CD4-positive, CD25-positive, alpha-beta regulatory T cell (primary cell): Measurements from ENCODE around the gene ODAM. TPM values are rescaled to one million over a fixed set of nuclear protein-coding genes. Genes with fewer than 3 reads are reported as not detected.

Experiments used
- ATAC-seq, 2 donors: fragments of 150-1000 bp; cut with Tn5 transposase; one replicate each; pipeline ENCODE4 v1.10.0; 2021; ENCODE audit warnings: low read depth in 2 of 2, moderate number of reproducible peaks in 2 of 2, moderate library complexity in 1 of 2
- DNase-seq, 3 donors: peaks; one replicate each; pipeline versions ENCODE4 v3.0.0 to v3.0.0-alpha.2; 2012 to 2022; ENCODE audit warnings: mixed read lengths in 1 of 3
- H3K27ac ChIP-seq: one replicate; pipeline ENCODE4 v1.7.0; 2013; ENCODE audit warnings: mild to moderate bottlenecking, low read length; ENCODE audit not compliant: insufficient read depth, poor library complexity, severe bottlenecking
- H3K27me3 ChIP-seq: one replicate; pipeline ENCODE4 v1.7.0; 2013; ENCODE audit warnings: low read length; ENCODE audit not compliant: control insufficient read depth, insufficient read depth
- H3K36me3 ChIP-seq: one replicate; pipeline ENCODE4 v1.7.0; 2013; ENCODE audit warnings: mild to moderate bottlenecking, low read length, moderate library complexity; ENCODE audit not compliant: control insufficient read depth, insufficient read depth
- H3K4me1 ChIP-seq: 2 replicates; pipeline ENCODE4 v1.7.0; 2013; ENCODE audit warnings: mild to moderate bottlenecking, low read length; ENCODE audit not compliant: insufficient read depth, control insufficient read depth, poor library complexity, severe bottlenecking
- H3K4me3 ChIP-seq: one replicate; pipeline ENCODE4 v1.7.0; 2013; ENCODE audit warnings: low read depth, mild to moderate bottlenecking, low read length, moderate library complexity
- H3K9me3 ChIP-seq, 2 experiments: 1 replicate in 1 of 2; 2 replicates in 1 of 2; pipeline ENCODE4 v1.7.0; 2013; ENCODE audit warnings: low read length in 2 of 2, mild to moderate bottlenecking in 1 of 2, moderate library complexity in 1 of 2; ENCODE audit not compliant: control insufficient read depth in 2 of 2
- H3K27ac Mint-ChIP-seq, 3 donors: one replicate each; pipeline ENCODE4 v1.8.0; 2020 to 2022; ENCODE audit warnings: mild to moderate bottlenecking in 3 of 3, mixed read lengths in 3 of 3, moderate library complexity in 2 of 3
- H3K27me3 Mint-ChIP-seq: one replicate; pipeline ENCODE4 v1.8.0; 2022; ENCODE audit warnings: mild to moderate bottlenecking, mixed read lengths
- H3K36me3 Mint-ChIP-seq: one replicate; pipeline ENCODE4 v1.8.0; 2020; ENCODE audit warnings: mixed read lengths
- H3K4me1 Mint-ChIP-seq, 4 donors: one replicate each; pipeline ENCODE4 v1.8.0; 2020 to 2022; ENCODE audit warnings: mixed read lengths in 4 of 4, mild to moderate bottlenecking in 1 of 4
- H3K4me3 Mint-ChIP-seq, 4 donors: one replicate each; pipeline ENCODE4 v1.8.0; 2020 to 2022; ENCODE audit warnings: mild to moderate bottlenecking in 4 of 4, mixed read lengths in 4 of 4, moderate library complexity in 3 of 4
- H3K9me3 Mint-ChIP-seq, 7 donors: one replicate each; pipeline ENCODE4 v1.8.0; 2020 to 2022; ENCODE audit warnings: mixed read lengths in 7 of 7, mild to moderate bottlenecking in 3 of 7, moderate library complexity in 2 of 7
- polyA plus RNA-seq, 4 donors: library from polyadenylated mRNA; unstranded; fragments of 300-500 nt; fragmentation: Illumina TruSeq; gene quantifications; one replicate each; pipeline ENCODE4 v1.2.3, GENCODE V29; 2021
- total RNA-seq: library from RNA; stranded (reverse); gene quantifications from one replicate; pipeline ENCODE4 v1.2.3, GENCODE V29; 2022

ODAM gene
- total and polyA plus RNA-seq, 5 donors from 2014 or later = not detected

DNA sequence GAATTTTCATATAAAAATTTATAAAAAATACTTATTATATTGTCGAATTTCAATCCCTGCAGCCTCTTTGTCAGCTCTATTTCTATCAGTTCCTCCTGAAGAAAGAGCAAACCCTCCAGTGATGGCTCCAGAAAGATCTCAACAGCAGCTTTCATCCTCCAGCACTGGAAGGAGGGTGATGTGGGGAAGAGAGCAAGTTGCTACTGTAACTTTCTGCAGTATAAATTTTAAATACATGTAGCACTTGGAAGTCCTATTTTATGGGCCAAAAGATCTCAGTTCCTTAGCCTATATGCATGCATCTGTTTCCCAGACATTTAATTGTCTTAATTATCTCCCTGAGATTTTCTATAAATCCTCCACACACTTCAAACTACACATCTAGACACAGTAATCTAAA is 13.7 kb upstream of the ODAM start:
- H3K9me3 Mint-ChIP-seq = peaks cover 0 to 3% (median 0%) of the 10 kb centered on the region in 7 donors
- ATAC-seq (no peak), DNase-seq (no peak)
- Histone ChIP-seq H3K27me3 (no peaks in the 10 kb centered on the region), H3K4me3 (no peak overlapping the region), H3K36me3 (no peaks in the 10 kb centered on the region), H3K4me1 (no peaks in the 10 kb centered on the region), H3K27ac (no peak overlapping the region), H3K9me3 (no peaks in the 10 kb centered on the region)
- no peaks in the 10 kb centered on the region for H3K4me1 Mint-ChIP-seq
- H3K36me3 Mint-ChIP-seq = no peaks in the 10 kb centered on the region
- H3K27ac Mint-ChIP-seq = no peak overlapping the region
- no peak overlapping the region for H3K4me3 Mint-ChIP-seq
- no peaks in the 10 kb centered on the region for H3K27me3 Mint-ChIP-seq

- no peak overlapping the region for H3K4me3 Mint-ChIP-seq
- no peak for ATAC-seq
- H3K27ac Mint-ChIP-seq = no peak overlapping the region
- Histone ChIP-seq H3K4me1 (no peaks in the 10 kb centered on the region), H3K27ac (no peak overlapping the region), H3K27me3 (no peaks in the 10 kb centered on the region), H3K36me3 (no peaks in the 10 kb centered on the region), H3K9me3 (no peaks in the 10 kb centered on the region), H3K4me3 (no peak overlapping the region)
- H3K9me3 Mint-ChIP-seq = peaks cover 0 to 3% (median 0%) of the 10 kb centered on the region in 7 donors
- H3K27me3 Mint-ChIP-seq = no peaks in the 10 kb centered on the region
- H3K4me1 Mint-ChIP-seq = no peaks in the 10 kb centered on the region
- no peaks in the 10 kb centered on the region for H3K36me3 Mint-ChIP-seq
- no peak for DNase-seq
Measured at GRCh38 chr4:70182517-70183167, 12.9 kb upstream of the ODAM start.

- H3K9me3 Mint-ChIP-seq = peaks cover 0 to 3% (median 0%) of the 10 kb centered on the region in 7 donors
- H3K4me3 ChIP-seq = no peak overlapping the region
- DNase-seq (peak in 1 of 3 donors; percentile 46), ATAC-seq (no peak)
- no peak overlapping the region for H3K4me3 Mint-ChIP-seq
- H3K36me3 Mint-ChIP-seq = no peaks in the 10 kb centered on the region
- no peaks in the 10 kb centered on the region for H3K27me3 ChIP-seq
- no peaks in the 10 kb centered on the region for H3K36me3 ChIP-seq
- H3K9me3 ChIP-seq = no peaks in the 10 kb centered on the region
- H3K27me3 Mint-ChIP-seq = no peaks in the 10 kb centered on the region
- H3K4me1 ChIP-seq = no peaks in the 10 kb centered on the region
- no peaks in the 10 kb centered on the region for H3K4me1 Mint-ChIP-seq
- no peak overlapping the region for H3K27ac ChIP-seq
- no peak overlapping the region for H3K27ac Mint-ChIP-seq
Measured at GRCh38 chr4:70183168-70183939, 12.2 kb upstream of the ODAM start.

GRCh38 chr4:70183940-70184246 is 11.6 kb upstream of the ODAM start:
- ATAC-seq (no peak), DNase-seq (no peak)
- Histone ChIP-seq H3K4me3 (no peak overlapping the region), H3K36me3 (no peaks in the 10 kb centered on the region), H3K9me3 (no peaks in the 10 kb centered on the region), H3K4me1 (no peaks in the 10 kb centered on the region), H3K27me3 (no peaks in the 10 kb centered on the region), H3K27ac (no peak overlapping the region)
- peaks cover 0 to 3% (median 0%) of the 10 kb centered on the region in 7 donors for H3K9me3 Mint-ChIP-seq
- no peak overlapping the region for H3K4me3 Mint-ChIP-seq
- no peaks in the 10 kb centered on the region for H3K4me1 Mint-ChIP-seq
- no peaks in the 10 kb centered on the region for H3K36me3 Mint-ChIP-seq
- no peaks in the 10 kb centered on the region for H3K27me3 Mint-ChIP-seq
- H3K27ac Mint-ChIP-seq = no peak overlapping the region

DNA sequence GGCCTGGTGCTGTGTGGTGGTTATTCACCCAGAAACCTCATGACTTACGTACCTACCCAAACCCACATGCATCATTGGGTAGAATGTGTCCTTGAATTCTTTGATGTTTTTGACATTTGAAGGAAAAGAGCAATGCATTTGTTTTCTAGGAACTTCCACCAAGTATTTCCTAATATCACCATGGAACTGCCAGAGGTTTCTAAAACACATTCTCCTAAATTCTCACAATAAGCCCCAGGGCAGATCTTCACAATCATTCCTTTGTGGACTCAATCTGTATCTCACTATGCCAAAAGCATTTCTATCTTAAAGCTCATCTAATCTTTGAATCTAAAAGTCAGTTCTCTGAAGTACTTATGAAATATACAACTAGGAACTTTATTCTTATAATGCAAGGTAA is 8.3 kb upstream of the ODAM start:
- peaks cover 0 to 3% (median 0%) of the 10 kb centered on the region in 7 donors for H3K9me3 Mint-ChIP-seq
- no peak overlapping the region for H3K4me3 ChIP-seq
- no peaks in the 10 kb centered on the region for H3K36me3 ChIP-seq
- no peaks in the 10 kb centered on the region for H3K9me3 ChIP-seq
- no peaks in the 10 kb centered on the region for H3K4me1 ChIP-seq
- H3K36me3 Mint-ChIP-seq = no peaks in the 10 kb centered on the region
- ATAC-seq = no peak
- H3K27ac Mint-ChIP-seq = no peak overlapping the region
- H3K4me3 Mint-ChIP-seq = no peak overlapping the region
- H3K27me3 Mint-ChIP-seq = no peaks in the 10 kb centered on the region
- H3K4me1 Mint-ChIP-seq = no peaks in the 10 kb centered on the region
- no peaks in the 10 kb centered on the region for H3K27me3 ChIP-seq
- H3K27ac ChIP-seq = no peak overlapping the region
- no peak for DNase-seq

DNA sequence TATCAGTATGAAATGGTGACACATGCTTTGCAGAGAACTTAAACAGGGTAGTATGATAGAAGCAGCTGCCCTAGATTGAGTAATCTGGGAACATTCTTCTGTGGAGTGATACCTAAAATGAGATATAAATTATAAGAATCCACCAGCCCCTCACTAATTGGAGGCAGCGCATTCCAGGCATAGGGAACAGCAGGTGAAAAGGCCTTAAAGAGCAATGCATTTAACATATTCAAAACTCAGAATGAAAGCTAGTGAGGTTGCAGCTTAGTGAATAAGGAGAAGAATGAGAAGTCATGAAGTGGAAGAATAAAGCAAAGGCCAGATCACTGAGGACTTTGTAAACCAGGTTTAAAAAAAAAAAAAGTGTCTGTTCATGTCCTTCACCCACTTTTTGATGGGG is 4.9 kb upstream of the ODAM start:
- Histone ChIP-seq H3K27ac (no peak overlapping the region), H3K4me1 (no peaks in the 10 kb centered on the region), H3K9me3 (no peaks in the 10 kb centered on the region), H3K27me3 (no peaks in the 10 kb centered on the region), H3K36me3 (no peaks in the 10 kb centered on the region), H3K4me3 (no peak overlapping the region)
- H3K4me3 Mint-ChIP-seq = no peak overlapping the region
- ATAC-seq = no peak
- no peaks in the 10 kb centered on the region for H3K27me3 Mint-ChIP-seq
- no peaks in the 10 kb centered on the region for H3K4me1 Mint-ChIP-seq
- no peak overlapping the region for H3K27ac Mint-ChIP-seq
- DNase-seq = no peak
- H3K36me3 Mint-ChIP-seq = no peaks in the 10 kb centered on the region
- H3K9me3 Mint-ChIP-seq = peaks cover 0 to 2% (median 0%) of the 10 kb centered on the region in 7 donors

- Histone ChIP-seq H3K27me3 (no peaks in the 10 kb centered on the region), H3K9me3 (no peaks in the 10 kb centered on the region), H3K27ac (no peak overlapping the region), H3K36me3 (no peaks in the 10 kb centered on the region), H3K4me1 (no peaks in the 10 kb centered on the region), H3K4me3 (no peak overlapping the region)
- ATAC-seq = no peak
- DNase-seq = no peak
- H3K9me3 Mint-ChIP-seq = peaks cover 0 to 2% (median 0%) of the 10 kb centered on the region in 7 donors
- H3K27me3 Mint-ChIP-seq = no peaks in the 10 kb centered on the region
- no peak overlapping the region for H3K4me3 Mint-ChIP-seq
- H3K4me1 Mint-ChIP-seq = no peaks in the 10 kb centered on the region
- H3K36me3 Mint-ChIP-seq = no peaks in the 10 kb centered on the region
- H3K27ac Mint-ChIP-seq = no peak overlapping the region
Measured at GRCh38 chr4:70191647-70192046, 3.9 kb upstream of the ODAM start.

DNA sequence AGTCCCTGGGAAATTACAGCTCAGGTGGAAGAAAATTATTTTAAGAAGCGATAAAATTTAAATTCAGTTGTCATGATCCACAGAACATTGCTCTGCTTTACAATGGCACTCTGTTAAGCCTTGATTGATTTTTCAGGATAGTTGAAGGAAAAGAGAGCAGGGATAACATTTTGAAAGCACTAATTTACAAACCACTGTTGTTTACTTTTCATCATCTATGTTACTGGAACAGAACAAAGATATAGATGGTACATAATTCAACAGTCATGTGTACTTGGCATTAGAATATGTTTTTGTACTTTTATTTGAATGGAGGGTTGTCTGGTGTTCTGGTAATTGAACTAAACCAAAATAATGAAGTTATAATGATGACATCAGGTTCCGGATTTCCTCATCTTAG is 2.6 kb upstream of the ODAM start:
- H3K27me3 ChIP-seq = no peaks in the 10 kb centered on the region
- no peaks in the 10 kb centered on the region for H3K9me3 ChIP-seq
- Mint-ChIP-seq H3K4me1 (no peaks in the 10 kb centered on the region), H3K4me3 (no peak overlapping the region), H3K27me3 (no peaks in the 10 kb centered on the region), H3K36me3 (no peaks in the 10 kb centered on the region), H3K27ac (no peak overlapping the region), H3K9me3 (peaks cover 0 to 2% (median 0%) of the 10 kb centered on the region in 7 donors)
- no peak for DNase-seq
- H3K4me1 ChIP-seq = no peaks in the 10 kb centered on the region
- H3K36me3 ChIP-seq = no peaks in the 10 kb centered on the region
- no peak overlapping the region for H3K27ac ChIP-seq
- ATAC-seq = no peak
- no peak overlapping the region for H3K4me3 ChIP-seq
